DMS114 treated with DMSO at 0.1 percent for 48 hours (cell line): ENCODE results near the gene PTPRD.

Source experiments
- DNase-seq: peaks from one replicate; lab custom pipeline; 2025; ENCODE audit not compliant: unreplicated experiment; lab: John Stamatoyannopoulos, UW

The PTPRD gene

GRCh38 chr9:8877753-8878494, 1734.9 kb downstream of the PTPRD start:
- no peak for DNase-seq

- no peak for DNase-seq
Observed at GRCh38 chr9:8876303-8876702, 1736.5 kb downstream of the PTPRD start.

GRCh38 chr9:8874482-8874881, 1738.3 kb downstream of the PTPRD start:
- no peak for DNase-seq

- DNase-seq, result no peak
Observed at GRCh38 chr9:8872802-8873201, 1740.0 kb downstream of the PTPRD start.

GRCh38 chr9:8871796-8872445, 1740.9 kb downstream of the PTPRD start:
- DNase-seq, result no peak

GRCh38 chr9:8871396-8871795, 1741.4 kb downstream of the PTPRD start:
- no peak for DNase-seq

- no peak for DNase-seq
Observed at GRCh38 chr9:8869812-8870211, 1743.0 kb downstream of the PTPRD start.

GRCh38 chr9:8868632-8869031, 1744.2 kb downstream of the PTPRD start:
- no peak for DNase-seq

- no peak for DNase-seq
Observed at GRCh38 chr9:8867148-8867547, 1745.7 kb downstream of the PTPRD start.

GRCh38 chr9:8864545-8864896, 1748.3 kb downstream of the PTPRD start:
- DNase-seq, result no peak

GRCh38 chr9:8863886-8864544, 1748.8 kb downstream of the PTPRD start:
- DNase-seq, result no peak

GRCh38 chr9:8863069-8863468, 1749.7 kb downstream of the PTPRD start:
- DNase-seq, result no peak

GRCh38 chr9:8860925-8861324, 1751.9 kb downstream of the PTPRD start:
- DNase-seq, result no peak

GRCh38 chr9:8860086-8860485, 1752.7 kb downstream of the PTPRD start:
- no peak for DNase-seq

- DNase-seq, result no peak
Observed at GRCh38 chr9:8859416-8859815, 1753.4 kb downstream of the PTPRD start.

- DNase-seq, result no peak
Observed at GRCh38 chr9:8858596-8859161, 1754.1 kb downstream of the PTPRD start.

- DNase-seq, result no peak
Observed at GRCh38 chr9:8857926-8858595, 1754.7 kb downstream of the PTPRD start.

GRCh38 chr9:8857068-8857925, 1755.5 kb downstream of the PTPRD start:
- DNase-seq, result no peak

- DNase-seq, result peak; percentile 1
Observed at GRCh38 chr9:8856396-8857067, 1756.3 kb downstream of the PTPRD start.

- DNase-seq, result peak; percentile 3
Observed at GRCh38 chr9:8855046-8855445, 1757.8 kb downstream of the PTPRD start.
